ENCODE results near the gene SCYGR5.

- TF ChIP-seq POLR2A (IDR thresholded peaks at IDR 0.05) (no peak), CTCF (IDR thresholded peaks at IDR 0.05) (no peak)
These were observed 37.2 kb upstream of the SCYGR5 start for GRCh38 chr2:227629435-227629834.
